HEK293 (cell line): ENCODE measurements around the gene NHLRC1.

Experiments used
- CTCF ChIA-PET: fragments of 350-600 bp; formaldehyde crosslinking; extraction: SDS; loops from one replicate; lab custom pipeline; 2021; ENCODE audit warnings: antibody characterized with exemption; lab: Yijun Ruan, JAX
- POLR2A ChIA-PET: fragments of 300-600 bp; formaldehyde crosslinking; extraction: SDS; loops from one replicate; lab custom pipeline; 2020; ENCODE audit warnings: antibody characterized with exemption, inconsistent platforms; lab: Yijun Ruan, JAX
- H3K27ac ChIP-seq: fragments of 200-500 bp; sonication (Bioruptor generic); 2 replicates; pipeline ENCODE4 v1.5.1; 2014; ENCODE audit warnings: low read depth, low read length, control low read depth, inconsistent platforms; ENCODE audit errors: extremely low read depth
- H3K36me3 ChIP-seq, 2 experiments: fragments of 200-500 bp in 1 of 2; sonication (Bioruptor generic) in 1 of 2; 1 replicate in 1 of 2; 2 replicates in 1 of 2; pipeline ENCODE4 v1.5.1; 2014 to 2017; ENCODE audit warnings: inconsistent platforms in 2 of 2, low read length in 2 of 2; ENCODE audit not compliant: control insufficient read depth in 2 of 2, insufficient read depth in 1 of 2
- H3K4me1 ChIP-seq: fragments of 200-500 bp; sonication (Bioruptor generic); 2 replicates; pipeline ENCODE4 v1.5.1; 2014; ENCODE audit warnings: mild to moderate bottlenecking, low read length, inconsistent platforms; ENCODE audit not compliant: control insufficient read depth, insufficient read depth
- H3K4me3 ChIP-seq: 2 replicates; pipeline ENCODE4 v1.5.1; 2011; ENCODE audit warnings: low read depth, mild to moderate bottlenecking, control low read depth, low read length, moderate library complexity
- H3K9me3 ChIP-seq: fragments of 200-500 bp; sonication (Bioruptor generic); 2 replicates; pipeline ENCODE4 v1.5.1; 2014; ENCODE audit warnings: low read depth, low read length, inconsistent platforms; ENCODE audit not compliant: control insufficient read depth, insufficient read depth
- KLF7 ChIP-seq: fragments of 450-650 bp; formaldehyde crosslinking; IDR thresholded peaks from 2 replicates; pipeline ENCODE4 v1.5.1; 2016; ENCODE audit warnings: missing biosample characterization, missing genetic modification characterization, borderline replicate concordance
- PRDM1 ChIP-seq: fragments of 450-650 bp; formaldehyde crosslinking; IDR thresholded peaks from 2 replicates; pipeline ENCODE4; 2016; ENCODE audit warnings: missing biosample characterization, missing genetic modification characterization
- SETDB1 ChIP-seq: IDR thresholded peaks from one replicate; pipeline ENCODE4 v1.6.1; 2017; ENCODE audit warnings: mild to moderate bottlenecking, low read length, moderate library complexity, mixed read lengths; ENCODE audit not compliant: insufficient read length
- SP7 ChIP-seq: fragments of 450-650 bp; formaldehyde crosslinking; IDR thresholded peaks from 2 replicates; pipeline ENCODE4 v1.5.1; 2016; ENCODE audit warnings: missing biosample characterization, missing genetic modification characterization
- ZBTB21 ChIP-seq: fragments of 450-650 bp; formaldehyde crosslinking; IDR thresholded peaks from 2 replicates; pipeline ENCODE4 v1.5.1; 2017; ENCODE audit warnings: missing biosample characterization, missing genetic modification characterization
- ZBTB48 ChIP-seq: fragments of 450-650 bp; formaldehyde crosslinking; IDR thresholded peaks from 2 replicates; pipeline ENCODE4 v1.5.1; 2016; ENCODE audit warnings: missing biosample characterization, missing genetic modification characterization
- ZFHX2 ChIP-seq: fragments of 450-650 bp; formaldehyde crosslinking; conservative IDR thresholded peaks from 2 replicates; pipeline ENCODE4 v1.5.1; 2016; ENCODE audit warnings: missing biosample characterization, missing genetic modification characterization
- ZFP69B ChIP-seq: fragments of 450-650 bp; formaldehyde crosslinking; IDR thresholded peaks from 2 replicates; pipeline ENCODE4 v1.5.1; 2016; ENCODE audit warnings: missing biosample characterization, missing genetic modification characterization
- ZNF138 ChIP-seq: fragments of 450-650 bp; formaldehyde crosslinking; IDR thresholded peaks from 2 replicates; pipeline ENCODE4 v1.5.1; 2016; ENCODE audit warnings: missing biosample characterization, missing genetic modification characterization, borderline replicate concordance
- ZNF146 ChIP-seq: fragments of 450-650 bp; formaldehyde crosslinking; IDR thresholded peaks from 2 replicates; pipeline ENCODE4 v1.5.1; 2016; ENCODE audit warnings: missing biosample characterization, missing genetic modification characterization
- ZNF155 ChIP-seq: fragments of 450-650 bp; formaldehyde crosslinking; IDR thresholded peaks from 2 replicates; pipeline ENCODE4 v1.5.1; 2016; ENCODE audit warnings: missing biosample characterization, missing genetic modification characterization
- ZNF174 ChIP-seq: fragments of 450-650 bp; formaldehyde crosslinking; IDR thresholded peaks from 2 replicates; pipeline ENCODE4 v1.5.0; 2017; ENCODE audit warnings: missing biosample characterization, mild to moderate bottlenecking, missing genetic modification characterization
- ZNF19 ChIP-seq: fragments of 450-650 bp; formaldehyde crosslinking; IDR thresholded peaks from 2 replicates; pipeline ENCODE4; 2016; ENCODE audit warnings: missing biosample characterization, missing genetic modification characterization, low read depth
- ZNF274 ChIP-seq, 2 experiments: fragments of 200-500 bp in 1 of 2; fragments of 450-650 bp in 1 of 2; sonication (Bioruptor generic) in 1 of 2; formaldehyde crosslinking in 1 of 2; IDR thresholded peaks; 2 replicates each; pipeline versions ENCODE4 v1.5.1 to v1.6.1; 2014 to 2016; ENCODE audit warnings: borderline replicate concordance in 1 of 2, inconsistent platforms in 1 of 2, low read length in 1 of 2, missing biosample characterization in 1 of 2, missing genetic modification characterization in 1 of 2
- ZNF341 ChIP-seq: fragments of 450-650 bp; formaldehyde crosslinking; IDR thresholded peaks from 2 replicates; pipeline ENCODE4; 2016; ENCODE audit warnings: low read depth, missing biosample characterization, missing genetic modification characterization
- ZNF544 ChIP-seq: fragments of 450-650 bp; formaldehyde crosslinking; IDR thresholded peaks from 2 replicates; pipeline ENCODE4 v1.5.0; 2017; ENCODE audit warnings: missing biosample characterization, missing genetic modification characterization
- ZNF548 ChIP-seq: fragments of 450-650 bp; formaldehyde crosslinking; IDR thresholded peaks from 2 replicates; pipeline ENCODE4 v1.5.1; 2016; ENCODE audit warnings: missing biosample characterization, missing genetic modification characterization
- ZNF580 ChIP-seq: fragments of 450-650 bp; formaldehyde crosslinking; IDR thresholded peaks from 2 replicates; pipeline ENCODE4 v1.5.1; 2016; ENCODE audit warnings: missing biosample characterization, missing genetic modification characterization
- ZNF76 ChIP-seq: fragments of 450-650 bp; formaldehyde crosslinking; IDR thresholded peaks from 2 replicates; pipeline ENCODE4; 2016; ENCODE audit warnings: low read depth, missing biosample characterization, missing genetic modification characterization, borderline replicate concordance
- ZNF785 ChIP-seq: fragments of 450-650 bp; formaldehyde crosslinking; IDR thresholded peaks from 2 replicates; pipeline ENCODE4 v1.5.1; 2016; ENCODE audit warnings: missing biosample characterization, missing genetic modification characterization
- ZNF791 ChIP-seq: fragments of 450-650 bp; formaldehyde crosslinking; IDR thresholded peaks from 2 replicates; pipeline ENCODE4 v1.5.1; 2016; ENCODE audit warnings: missing biosample characterization, missing genetic modification characterization
- TF ChIP-seq, protein P1 (sequence below): fragments of 450-650 bp; formaldehyde crosslinking; IDR thresholded peaks from 2 replicates; pipeline ENCODE4 v1.5.1; 2016; ENCODE audit warnings: missing biosample characterization, missing genetic modification characterization
- TF ChIP-seq, protein P2 (sequence below): fragments of 450-650 bp; formaldehyde crosslinking; IDR thresholded peaks from 2 replicates; pipeline ENCODE4 v1.5.1; 2016; ENCODE audit warnings: missing biosample characterization, missing genetic modification characterization
- TF ChIP-seq, protein P3 (sequence below): fragments of 450-650 bp; formaldehyde crosslinking; IDR thresholded peaks from 2 replicates; pipeline ENCODE4 v1.5.1; 2017; ENCODE audit warnings: missing biosample characterization, missing genetic modification characterization

Gene NHLRC1

GRCh38 chr6:18110162-18110561 lies 12.3 kb downstream of the NHLRC1 start (continued):
- TF ChIP-seq ZNF19 (no peak), KLF7 (tag by site-specific recombination) (no peak)
- TF ChIP-seq, protein P1, sequence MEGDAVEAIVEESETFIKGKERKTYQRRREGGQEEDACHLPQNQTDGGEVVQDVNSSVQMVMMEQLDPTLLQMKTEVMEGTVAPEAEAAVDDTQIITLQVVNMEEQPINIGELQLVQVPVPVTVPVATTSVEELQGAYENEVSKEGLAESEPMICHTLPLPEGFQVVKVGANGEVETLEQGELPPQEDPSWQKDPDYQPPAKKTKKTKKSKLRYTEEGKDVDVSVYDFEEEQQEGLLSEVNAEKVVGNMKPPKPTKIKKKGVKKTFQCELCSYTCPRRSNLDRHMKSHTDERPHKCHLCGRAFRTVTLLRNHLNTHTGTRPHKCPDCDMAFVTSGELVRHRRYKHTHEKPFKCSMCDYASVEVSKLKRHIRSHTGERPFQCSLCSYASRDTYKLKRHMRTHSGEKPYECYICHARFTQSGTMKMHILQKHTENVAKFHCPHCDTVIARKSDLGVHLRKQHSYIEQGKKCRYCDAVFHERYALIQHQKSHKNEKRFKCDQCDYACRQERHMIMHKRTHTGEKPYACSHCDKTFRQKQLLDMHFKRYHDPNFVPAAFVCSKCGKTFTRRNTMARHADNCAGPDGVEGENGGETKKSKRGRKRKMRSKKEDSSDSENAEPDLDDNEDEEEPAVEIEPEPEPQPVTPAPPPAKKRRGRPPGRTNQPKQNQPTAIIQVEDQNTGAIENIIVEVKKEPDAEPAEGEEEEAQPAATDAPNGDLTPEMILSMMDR: no peak
- TF ChIP-seq, all 188 proteins: peak for 0

- Histone ChIP-seq H3K36me3 (no peaks in the 10 kb centered on the region), H3K4me3 (no peak overlapping the region), H3K27ac (no peak overlapping the region), H3K9me3 (no peaks in the 10 kb centered on the region), H3K4me1 (no peaks in the 10 kb centered on the region)
- ChIA-PET POLR2A (no interaction called here), CTCF (no interaction called here)
- TF ChIP-seq ZNF146 (tag by site-specific recombination) (no peak), ZNF19 (no peak), ZNF785 (tag by site-specific recombination) (no peak), ZNF791 (no peak), SETDB1 (peak; percentile 46)
Observed at GRCh38 chr6:18107061-18107460, 15.4 kb downstream of the NHLRC1 start.

- Histone ChIP-seq H3K9me3 (no peaks in the 10 kb centered on the region), H3K4me3 (no peak overlapping the region)
- POLR2A ChIA-PET: no interaction called here
- TF ChIP-seq SP7 (tag by site-specific recombination): no peak
- no peak for TF ChIP-seq ZNF76 (tag by site-specific recombination)
- no peak for TF ChIP-seq ZNF548 (tag by site-specific recombination)
- TF ChIP-seq ZNF138: no peak
- no peak for TF ChIP-seq ZNF274 (IDR thresholded peaks at IDR 0.05; ENCODE audit: low read length)
- no peak for TF ChIP-seq ZNF274 (tag by site-specific recombination; IDR thresholded peaks at IDR 0.05; ENCODE audit: borderline replicate concordance)
- TF ChIP-seq, protein P2, sequence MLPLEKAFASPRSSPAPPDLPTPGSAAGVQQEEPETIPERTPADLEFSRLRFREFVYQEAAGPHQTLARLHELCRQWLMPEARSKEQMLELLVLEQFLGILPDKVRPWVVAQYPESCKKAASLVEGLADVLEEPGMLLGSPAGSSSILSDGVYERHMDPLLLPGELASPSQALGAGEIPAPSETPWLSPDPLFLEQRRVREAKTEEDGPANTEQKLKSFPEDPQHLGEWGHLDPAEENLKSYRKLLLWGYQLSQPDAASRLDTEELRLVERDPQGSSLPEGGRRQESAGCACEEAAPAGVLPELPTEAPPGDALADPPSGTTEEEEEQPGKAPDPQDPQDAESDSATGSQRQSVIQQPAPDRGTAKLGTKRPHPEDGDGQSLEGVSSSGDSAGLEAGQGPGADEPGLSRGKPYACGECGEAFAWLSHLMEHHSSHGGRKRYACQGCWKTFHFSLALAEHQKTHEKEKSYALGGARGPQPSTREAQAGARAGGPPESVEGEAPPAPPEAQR (tag by site-specific recombination): no peak
- no peak for TF ChIP-seq ZNF155 (tag by site-specific recombination)
- TF ChIP-seq, protein P3, sequence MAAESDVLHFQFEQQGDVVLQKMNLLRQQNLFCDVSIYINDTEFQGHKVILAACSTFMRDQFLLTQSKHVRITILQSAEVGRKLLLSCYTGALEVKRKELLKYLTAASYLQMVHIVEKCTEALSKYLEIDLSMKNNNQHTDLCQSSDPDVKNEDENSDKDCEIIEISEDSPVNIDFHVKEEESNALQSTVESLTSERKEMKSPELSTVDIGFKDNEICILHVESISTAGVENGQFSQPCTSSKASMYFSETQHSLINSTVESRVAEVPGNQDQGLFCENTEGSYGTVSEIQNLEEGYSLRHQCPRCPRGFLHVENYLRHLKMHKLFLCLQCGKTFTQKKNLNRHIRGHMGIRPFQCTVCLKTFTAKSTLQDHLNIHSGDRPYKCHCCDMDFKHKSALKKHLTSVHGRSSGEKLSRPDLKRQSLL (tag by site-specific recombination): no peak
- TF ChIP-seq ZFHX2 (tag by site-specific recombination): no peak
- TF ChIP-seq ZNF580 (tag by site-specific recombination): no peak
- TF ChIP-seq ZNF544 (tag by site-specific recombination): no peak
- no peak for TF ChIP-seq ZNF174 (tag by site-specific recombination)
- TF ChIP-seq ZBTB21 (tag by site-specific recombination): no peak
- TF ChIP-seq PRDM1 (tag by site-specific recombination): no peak
- TF ChIP-seq ZFP69B (tag by site-specific recombination): no peak
- no peak for TF ChIP-seq ZBTB48
- TF ChIP-seq ZNF341 (tag by site-specific recombination): no peak
- TF ChIP-seq, all 188 proteins: peak for 0
- no peaks in the 10 kb centered on the region for H3K36me3 ChIP-seq
- H3K27ac ChIP-seq: no peak overlapping the region
- 0 out of 2 replicates have a peak, but pooled peaks cover 4% of the 10 kb centered on the region for H3K4me1 ChIP-seq
- CTCF ChIA-PET: interaction anchor here (0.5 kb wide), 1 partner anchor 163 kb away, joined by 3 read pairs; no protein-coding TSS in a partner anchor
Observed at GRCh38 chr6:18102783-18103509, 19.5 kb downstream of the NHLRC1 start.
